GM10266 (cell line): Measurements from ENCODE around the gene LACTBL1.

Source experiments
- DNase-seq: peaks from one replicate; pipeline ENCODE4 v3.0.0; 2012; ENCODE audit errors: extremely low spot score
- TF ChIP-seq, protein P1 (sequence below): IDR thresholded peaks from 2 replicates; pipeline ENCODE4 v1.5.1; 2012; ENCODE audit warnings: mild to moderate bottlenecking, low read depth; ENCODE audit not compliant: control insufficient read depth, insufficient read depth; ENCODE audit errors: missing control alignments

Gene LACTBL1

GRCh38 chr1:22958556-22958955, 14.1 kb downstream of the LACTBL1 start:
- no peak for DNase-seq
- TF ChIP-seq, protein P1, sequence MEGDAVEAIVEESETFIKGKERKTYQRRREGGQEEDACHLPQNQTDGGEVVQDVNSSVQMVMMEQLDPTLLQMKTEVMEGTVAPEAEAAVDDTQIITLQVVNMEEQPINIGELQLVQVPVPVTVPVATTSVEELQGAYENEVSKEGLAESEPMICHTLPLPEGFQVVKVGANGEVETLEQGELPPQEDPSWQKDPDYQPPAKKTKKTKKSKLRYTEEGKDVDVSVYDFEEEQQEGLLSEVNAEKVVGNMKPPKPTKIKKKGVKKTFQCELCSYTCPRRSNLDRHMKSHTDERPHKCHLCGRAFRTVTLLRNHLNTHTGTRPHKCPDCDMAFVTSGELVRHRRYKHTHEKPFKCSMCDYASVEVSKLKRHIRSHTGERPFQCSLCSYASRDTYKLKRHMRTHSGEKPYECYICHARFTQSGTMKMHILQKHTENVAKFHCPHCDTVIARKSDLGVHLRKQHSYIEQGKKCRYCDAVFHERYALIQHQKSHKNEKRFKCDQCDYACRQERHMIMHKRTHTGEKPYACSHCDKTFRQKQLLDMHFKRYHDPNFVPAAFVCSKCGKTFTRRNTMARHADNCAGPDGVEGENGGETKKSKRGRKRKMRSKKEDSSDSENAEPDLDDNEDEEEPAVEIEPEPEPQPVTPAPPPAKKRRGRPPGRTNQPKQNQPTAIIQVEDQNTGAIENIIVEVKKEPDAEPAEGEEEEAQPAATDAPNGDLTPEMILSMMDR: no peak

DNA sequence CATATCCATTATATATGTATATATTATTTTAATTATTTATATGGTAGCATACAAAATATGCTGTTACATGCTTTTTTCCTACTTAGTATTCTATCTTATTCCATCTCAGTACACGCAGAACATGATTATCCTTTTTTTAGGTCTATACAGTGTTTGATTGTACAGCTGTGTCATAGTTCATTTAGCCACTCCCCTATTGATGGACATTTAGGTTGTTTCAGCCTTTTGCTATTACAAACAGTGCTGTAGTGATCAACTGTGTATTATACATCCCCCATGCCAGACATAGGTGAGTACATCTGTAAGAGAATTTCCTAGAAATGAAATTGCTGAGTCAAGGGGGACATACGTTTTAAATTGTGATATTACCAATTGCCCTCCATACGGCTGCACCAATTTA, 15.6 kb downstream of the LACTBL1 start:
- no peak for DNase-seq
- TF ChIP-seq, protein P1: no peak

DNA sequence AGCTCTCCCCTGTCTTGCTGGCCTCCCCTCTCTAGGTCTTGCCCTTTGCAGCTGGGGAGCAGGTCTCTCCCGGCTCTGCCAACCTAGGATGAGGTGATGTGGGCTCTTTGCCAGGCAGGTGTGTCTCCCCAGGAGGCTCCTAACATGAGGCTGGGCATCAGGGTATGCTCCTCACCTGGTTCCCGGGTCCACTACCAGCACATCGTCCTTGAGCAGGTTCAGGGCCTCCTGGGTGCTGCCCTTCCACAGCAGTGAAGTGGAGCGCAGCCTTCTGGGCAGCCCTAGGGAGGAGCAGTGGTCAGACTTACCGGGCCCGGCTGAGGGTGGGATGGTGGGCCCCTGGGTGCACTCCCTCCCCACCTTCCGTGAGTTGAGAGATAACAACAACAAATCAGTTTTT, 17.5 kb downstream of the LACTBL1 start:
- TF ChIP-seq, protein P1: no peak
- DNase-seq: no peak

DNA sequence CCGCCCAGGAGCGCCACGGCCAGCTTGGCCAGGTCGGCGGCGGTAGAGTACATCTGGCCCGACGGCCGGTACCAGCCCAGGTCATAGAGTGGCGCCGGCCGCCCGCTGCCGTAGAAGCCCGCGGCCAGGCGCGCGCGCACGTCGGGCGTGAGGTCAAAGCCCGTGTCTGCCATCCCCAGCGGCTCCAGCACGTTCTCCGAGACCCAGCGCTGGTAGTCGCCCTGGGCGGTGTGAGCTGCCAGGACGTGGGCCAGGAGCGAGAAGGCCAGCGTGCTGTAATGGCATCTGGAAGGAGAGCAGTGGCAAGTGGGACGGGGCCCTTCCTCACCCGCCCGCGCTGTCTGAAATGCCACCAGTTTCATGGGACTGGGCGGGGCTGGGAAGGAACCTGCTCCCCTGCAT, 18.9 kb downstream of the LACTBL1 start:
- DNase-seq: no peak
- TF ChIP-seq, protein P1: no peak

DNA sequence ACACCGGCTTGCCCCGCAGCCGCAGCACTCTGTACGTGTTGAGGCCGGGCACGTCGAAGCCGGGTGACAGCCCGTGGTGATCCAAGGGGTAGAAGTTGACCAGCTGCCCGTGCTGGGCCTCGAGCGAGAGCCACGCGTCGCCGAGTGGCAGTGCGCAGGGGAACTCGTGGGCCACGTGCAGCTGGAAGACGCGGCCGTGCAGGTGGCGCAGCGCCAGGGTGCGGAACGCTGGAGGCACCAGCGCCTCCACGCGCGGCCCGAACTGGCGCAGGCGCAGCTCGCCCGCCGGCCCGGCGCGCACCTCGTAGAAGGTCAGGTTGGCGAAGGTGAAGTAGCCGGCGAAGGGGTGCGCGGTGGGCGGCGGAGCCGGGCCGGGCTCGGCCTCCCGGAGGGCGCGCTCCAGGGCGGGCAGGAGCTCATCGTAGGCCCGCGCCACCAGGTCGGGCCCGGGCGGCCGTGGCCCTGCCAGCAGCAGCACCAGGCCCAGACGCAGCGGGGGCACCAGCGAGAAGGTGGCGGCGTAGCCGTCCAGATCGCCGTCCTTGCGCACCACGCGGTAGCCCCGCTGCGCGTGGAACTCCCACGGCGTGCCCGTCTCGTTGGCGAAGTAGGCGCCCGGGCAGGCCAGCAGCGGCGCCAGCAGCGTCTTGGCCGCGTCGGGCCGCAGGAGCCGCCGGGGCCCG, 19.5 kb downstream of the LACTBL1 start:
- no peak for DNase-seq
- TF ChIP-seq, protein P1: no peak

DNA sequence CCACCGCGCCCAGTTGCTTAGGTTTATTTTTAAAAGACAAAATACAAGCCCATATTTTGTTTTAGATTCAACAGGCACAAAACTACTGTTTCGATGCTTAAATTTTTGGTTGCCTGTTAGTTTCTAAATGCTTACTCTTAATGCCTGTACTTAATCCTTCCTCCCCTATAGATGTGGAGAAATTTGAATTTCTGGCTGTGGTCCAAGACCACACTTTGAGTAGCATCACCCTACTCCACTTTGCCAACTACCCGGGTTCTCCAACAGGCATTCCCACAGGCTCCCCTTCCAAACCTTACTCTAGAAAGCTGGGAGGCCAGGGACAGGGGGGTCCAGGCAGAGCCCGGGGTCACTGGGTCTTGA, 20.0 kb downstream of the LACTBL1 start:
- TF ChIP-seq, protein P1: no peak

GRCh38 chr1:22951796-22952195, 20.9 kb downstream of the LACTBL1 start:
- TF ChIP-seq, protein P1: no peak
- no peak for DNase-seq

More for the DNA sequence above, 20.0 kb downstream of the LACTBL1 start:
- DNase-seq: no peak
